WTC11 (cell line): ENCODE results near the gene STXBP2. TPM values are rescaled to one million over a fixed set of nuclear protein-coding genes. Genes with fewer than 3 reads are reported as not detected.

ENCODE experiments used
- ATF1 ChIP-seq: sonication (generic); formaldehyde crosslinking; IDR thresholded peaks from 2 replicates; pipeline ENCODE4 v1.8.1; 2023; ENCODE audit warnings: mild to moderate bottlenecking, moderate library complexity, missing genetic modification reagents
- ATF6 ChIP-seq: sonication (generic); formaldehyde crosslinking; IDR thresholded peaks from 2 replicates; pipeline ENCODE4 v1.8.1; 2023; ENCODE audit warnings: mild to moderate bottlenecking, missing genetic modification reagents
- E2F1 ChIP-seq: sonication (generic); formaldehyde crosslinking; IDR thresholded peaks from 2 replicates; pipeline ENCODE4 v1.8.0; 2022; ENCODE audit warnings: mild to moderate bottlenecking, missing genetic modification reagents
- FOXP4 ChIP-seq: sonication (generic); formaldehyde crosslinking; IDR thresholded peaks from 2 replicates; pipeline ENCODE4 v1.8.0; 2022; ENCODE audit warnings: mild to moderate bottlenecking, missing genetic modification reagents
- GTF2I ChIP-seq: fragments of 250-450 bp; sonication (Bioruptor Pico); conservative IDR thresholded peaks from 2 replicates; pipeline ENCODE4 v1.4.0; 2021; ENCODE audit warnings: mild to moderate bottlenecking
- IRF2 ChIP-seq: sonication (generic); formaldehyde crosslinking; IDR thresholded peaks from 2 replicates; pipeline ENCODE4 v1.8.0; 2022; ENCODE audit warnings: low read depth, missing genetic modification reagents, borderline replicate concordance
- MYBL2 ChIP-seq: sonication (generic); formaldehyde crosslinking; IDR thresholded peaks from 2 replicates; pipeline ENCODE4 v1.8.1; 2023; ENCODE audit warnings: mild to moderate bottlenecking, moderate library complexity, missing genetic modification reagents
- NFE2L1 ChIP-seq: sonication (generic); formaldehyde crosslinking; IDR thresholded peaks from 2 replicates; pipeline ENCODE4 v1.8.1; 2023; ENCODE audit warnings: missing genetic modification reagents
- NR1H2 ChIP-seq: sonication (generic); formaldehyde crosslinking; IDR thresholded peaks from 2 replicates; pipeline ENCODE4 v1.9.0; 2021; ENCODE audit warnings: mild to moderate bottlenecking, moderate library complexity, missing genetic modification reagents
- NR2C2 ChIP-seq: sonication (generic); formaldehyde crosslinking; IDR thresholded peaks from 2 replicates; pipeline ENCODE4 v1.8.0; 2022; ENCODE audit warnings: mild to moderate bottlenecking, missing genetic modification reagents
- RELA ChIP-seq: sonication (generic); formaldehyde crosslinking; IDR thresholded peaks from 2 replicates; pipeline ENCODE4 v1.8.1; 2022; ENCODE audit warnings: missing genetic modification reagents, mild to moderate bottlenecking, borderline replicate concordance
- RORB ChIP-seq: fragments of 250-450 bp; sonication (Bioruptor Pico); IDR thresholded peaks from 2 replicates; pipeline ENCODE4 v1.9.0; 2021; ENCODE audit warnings: mild to moderate bottlenecking
- SMAD4 ChIP-seq: sonication (generic); formaldehyde crosslinking; IDR thresholded peaks from 2 replicates; pipeline ENCODE4 v1.8.0; 2022; ENCODE audit warnings: mild to moderate bottlenecking, missing genetic modification reagents
- SOX15 ChIP-seq: fragments of 250-450 bp; sonication (Bioruptor Pico); IDR thresholded peaks from 2 replicates; pipeline ENCODE4 v1.9.0; 2021; ENCODE audit warnings: mild to moderate bottlenecking
- ZNF138 ChIP-seq: sonication (generic); formaldehyde crosslinking; conservative IDR thresholded peaks from 2 replicates; pipeline ENCODE4 v1.8.1; 2022; ENCODE audit warnings: mild to moderate bottlenecking, moderate library complexity, missing genetic modification reagents
- ZNF396 ChIP-seq: fragments of 250-450 bp; sonication (Bioruptor Pico); IDR thresholded peaks from 2 replicates; pipeline ENCODE4 v1.8.0; 2021; ENCODE audit warnings: mild to moderate bottlenecking, moderate library complexity, borderline replicate concordance
- ZNF423 ChIP-seq: fragments of 250-450 bp; sonication (Bioruptor Pico); IDR thresholded peaks from 2 replicates; pipeline ENCODE4 v2.1.2; 2022; ENCODE audit warnings: mild to moderate bottlenecking, moderate library complexity
- ZNF671 ChIP-seq: fragments of 250-450 bp; sonication (Bioruptor Pico); IDR thresholded peaks from 2 replicates; pipeline ENCODE4 v1.8.0; 2021; ENCODE audit warnings: mild to moderate bottlenecking
- total RNA-seq: library from RNA; stranded (reverse); gene quantifications from 3 replicates; pipeline ENCODE4 v1.2.3, GENCODE V29; 2021
- TF ChIP-seq, protein P1 (sequence below): fragments of 250-450 bp; sonication (Bioruptor Pico); IDR thresholded peaks from 2 replicates; pipeline ENCODE4 v1.9.0; 2021; ENCODE audit warnings: mild to moderate bottlenecking
- TF ChIP-seq, protein P2 (sequence below): sonication (generic); formaldehyde crosslinking; IDR thresholded peaks from 2 replicates; pipeline ENCODE4 v1.8.0; 2022; ENCODE audit warnings: missing genetic modification reagents
- TF ChIP-seq, protein P3 (sequence below): sonication (generic); formaldehyde crosslinking; conservative IDR thresholded peaks from 2 replicates; pipeline ENCODE4 v1.8.1; 2022; ENCODE audit warnings: mild to moderate bottlenecking, missing genetic modification reagents
- TF ChIP-seq, protein P4 (sequence below): sonication (generic); formaldehyde crosslinking; IDR thresholded peaks from 2 replicates; pipeline ENCODE4 v1.8.1; 2023; ENCODE audit warnings: mild to moderate bottlenecking, missing genetic modification reagents, moderate library complexity
- TF ChIP-seq, protein P5 (sequence below): sonication (generic); formaldehyde crosslinking; IDR thresholded peaks from 2 replicates; pipeline ENCODE4 v1.8.0; 2023; ENCODE audit warnings: missing genetic modification reagents, mild to moderate bottlenecking, borderline replicate concordance

STXBP2 gene
- total RNA-seq, 1 experiment from 2014 or later, result 68.9 TPM

DNA sequence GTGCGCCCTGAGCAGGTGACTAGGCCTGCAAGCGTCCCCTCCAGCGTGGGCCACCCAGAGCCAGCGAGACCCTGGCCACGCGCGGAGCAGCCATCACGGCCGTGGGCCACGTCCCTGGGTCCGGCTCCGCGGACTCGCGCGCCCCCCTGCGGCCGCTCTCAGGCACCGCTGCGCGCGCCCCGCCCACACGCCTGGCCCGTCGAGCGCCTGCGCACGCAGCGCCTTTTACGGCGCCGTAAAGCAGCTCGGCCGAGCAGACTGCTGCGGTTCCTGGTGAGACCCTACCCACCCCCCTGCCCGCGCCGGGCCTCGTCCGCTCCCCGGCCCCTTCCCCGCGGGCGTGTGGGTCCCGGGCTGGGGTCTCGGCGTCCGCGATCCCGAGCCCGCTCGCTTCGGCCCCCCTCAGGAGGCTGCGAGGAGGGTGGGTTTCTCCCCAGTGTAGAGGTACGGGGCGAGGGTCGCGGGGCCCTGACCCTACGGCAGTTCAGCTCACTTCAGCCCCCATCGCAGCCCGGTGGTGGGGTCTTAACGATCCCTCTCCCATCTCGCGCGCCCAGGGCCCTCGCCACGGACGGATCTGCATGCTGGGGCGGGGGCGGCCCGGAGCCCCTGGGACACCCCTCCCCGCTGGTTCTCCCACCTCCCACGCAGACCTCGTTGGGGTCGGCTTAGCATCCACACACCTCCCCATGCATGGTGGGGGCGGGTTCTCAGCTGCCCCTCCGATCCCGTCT is 43.9 kb downstream of the STXBP2 start, which contains the start of gene TRAPPC5 (continued):
- TF ChIP-seq ATF6 (CRISPR knock-in tag), result no peak
- no peak for TF ChIP-seq SMAD4 (CRISPR knock-in tag)
- no peak for TF ChIP-seq SOX15
- TF ChIP-seq RORB, result no peak
- TF ChIP-seq, protein P1, sequence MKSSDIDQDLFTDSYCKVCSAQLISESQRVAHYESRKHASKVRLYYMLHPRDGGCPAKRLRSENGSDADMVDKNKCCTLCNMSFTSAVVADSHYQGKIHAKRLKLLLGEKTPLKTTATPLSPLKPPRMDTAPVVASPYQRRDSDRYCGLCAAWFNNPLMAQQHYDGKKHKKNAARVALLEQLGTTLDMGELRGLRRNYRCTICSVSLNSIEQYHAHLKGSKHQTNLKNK (CRISPR knock-in tag), result no peak
- TF ChIP-seq NR2C2 (CRISPR knock-in tag), result no peak
- TF ChIP-seq, protein P2, sequence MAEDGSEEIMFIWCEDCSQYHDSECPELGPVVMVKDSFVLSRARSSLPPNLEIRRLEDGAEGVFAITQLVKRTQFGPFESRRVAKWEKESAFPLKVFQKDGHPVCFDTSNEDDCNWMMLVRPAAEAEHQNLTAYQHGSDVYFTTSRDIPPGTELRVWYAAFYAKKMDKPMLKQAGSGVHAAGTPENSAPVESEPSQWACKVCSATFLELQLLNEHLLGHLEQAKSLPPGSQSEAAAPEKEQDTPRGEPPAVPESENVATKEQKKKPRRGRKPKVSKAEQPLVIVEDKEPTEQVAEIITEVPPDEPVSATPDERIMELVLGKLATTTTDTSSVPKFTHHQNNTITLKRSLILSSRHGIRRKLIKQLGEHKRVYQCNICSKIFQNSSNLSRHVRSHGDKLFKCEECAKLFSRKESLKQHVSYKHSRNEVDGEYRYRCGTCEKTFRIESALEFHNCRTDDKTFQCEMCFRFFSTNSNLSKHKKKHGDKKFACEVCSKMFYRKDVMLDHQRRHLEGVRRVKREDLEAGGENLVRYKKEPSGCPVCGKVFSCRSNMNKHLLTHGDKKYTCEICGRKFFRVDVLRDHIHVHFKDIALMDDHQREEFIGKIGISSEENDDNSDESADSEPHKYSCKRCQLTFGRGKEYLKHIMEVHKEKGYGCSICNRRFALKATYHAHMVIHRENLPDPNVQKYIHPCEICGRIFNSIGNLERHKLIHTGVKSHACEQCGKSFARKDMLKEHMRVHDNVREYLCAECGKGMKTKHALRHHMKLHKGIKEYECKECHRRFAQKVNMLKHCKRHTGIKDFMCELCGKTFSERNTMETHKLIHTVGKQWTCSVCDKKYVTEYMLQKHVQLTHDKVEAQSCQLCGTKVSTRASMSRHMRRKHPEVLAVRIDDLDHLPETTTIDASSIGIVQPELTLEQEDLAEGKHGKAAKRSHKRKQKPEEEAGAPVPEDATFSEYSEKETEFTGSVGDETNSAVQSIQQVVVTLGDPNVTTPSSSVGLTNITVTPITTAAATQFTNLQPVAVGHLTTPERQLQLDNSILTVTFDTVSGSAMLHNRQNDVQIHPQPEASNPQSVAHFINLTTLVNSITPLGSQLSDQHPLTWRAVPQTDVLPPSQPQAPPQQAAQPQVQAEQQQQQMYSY (CRISPR knock-in tag), result no peak
- peak; percentile 34; the same call in 1 of the 2 replicates for TF ChIP-seq ATF1 (CRISPR knock-in tag)
- TF ChIP-seq ZNF423 (CRISPR knock-in tag), result no peak
- TF ChIP-seq ZNF396, result no peak
- no peak for TF ChIP-seq IRF2 (CRISPR knock-in tag)
- no peak for TF ChIP-seq MYBL2
- TF ChIP-seq, protein P3, sequence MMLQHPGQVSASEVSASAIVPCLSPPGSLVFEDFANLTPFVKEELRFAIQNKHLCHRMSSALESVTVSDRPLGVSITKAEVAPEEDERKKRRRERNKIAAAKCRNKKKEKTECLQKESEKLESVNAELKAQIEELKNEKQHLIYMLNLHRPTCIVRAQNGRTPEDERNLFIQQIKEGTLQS (CRISPR knock-in tag), result no peak
- no peak for TF ChIP-seq RELA (CRISPR knock-in tag)
- no peak for TF ChIP-seq NR1H2 (CRISPR knock-in tag)
- no peak for TF ChIP-seq ZNF138
- no peak for TF ChIP-seq ZNF671 (CRISPR knock-in tag)
- TF ChIP-seq, protein P4, sequence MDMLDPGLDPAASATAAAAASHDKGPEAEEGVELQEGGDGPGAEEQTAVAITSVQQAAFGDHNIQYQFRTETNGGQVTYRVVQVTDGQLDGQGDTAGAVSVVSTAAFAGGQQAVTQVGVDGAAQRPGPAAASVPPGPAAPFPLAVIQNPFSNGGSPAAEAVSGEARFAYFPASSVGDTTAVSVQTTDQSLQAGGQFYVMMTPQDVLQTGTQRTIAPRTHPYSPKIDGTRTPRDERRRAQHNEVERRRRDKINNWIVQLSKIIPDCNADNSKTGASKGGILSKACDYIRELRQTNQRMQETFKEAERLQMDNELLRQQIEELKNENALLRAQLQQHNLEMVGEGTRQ (CRISPR knock-in tag), result no peak; the same call in 1 of the 2 replicates
- TF ChIP-seq, protein P5, sequence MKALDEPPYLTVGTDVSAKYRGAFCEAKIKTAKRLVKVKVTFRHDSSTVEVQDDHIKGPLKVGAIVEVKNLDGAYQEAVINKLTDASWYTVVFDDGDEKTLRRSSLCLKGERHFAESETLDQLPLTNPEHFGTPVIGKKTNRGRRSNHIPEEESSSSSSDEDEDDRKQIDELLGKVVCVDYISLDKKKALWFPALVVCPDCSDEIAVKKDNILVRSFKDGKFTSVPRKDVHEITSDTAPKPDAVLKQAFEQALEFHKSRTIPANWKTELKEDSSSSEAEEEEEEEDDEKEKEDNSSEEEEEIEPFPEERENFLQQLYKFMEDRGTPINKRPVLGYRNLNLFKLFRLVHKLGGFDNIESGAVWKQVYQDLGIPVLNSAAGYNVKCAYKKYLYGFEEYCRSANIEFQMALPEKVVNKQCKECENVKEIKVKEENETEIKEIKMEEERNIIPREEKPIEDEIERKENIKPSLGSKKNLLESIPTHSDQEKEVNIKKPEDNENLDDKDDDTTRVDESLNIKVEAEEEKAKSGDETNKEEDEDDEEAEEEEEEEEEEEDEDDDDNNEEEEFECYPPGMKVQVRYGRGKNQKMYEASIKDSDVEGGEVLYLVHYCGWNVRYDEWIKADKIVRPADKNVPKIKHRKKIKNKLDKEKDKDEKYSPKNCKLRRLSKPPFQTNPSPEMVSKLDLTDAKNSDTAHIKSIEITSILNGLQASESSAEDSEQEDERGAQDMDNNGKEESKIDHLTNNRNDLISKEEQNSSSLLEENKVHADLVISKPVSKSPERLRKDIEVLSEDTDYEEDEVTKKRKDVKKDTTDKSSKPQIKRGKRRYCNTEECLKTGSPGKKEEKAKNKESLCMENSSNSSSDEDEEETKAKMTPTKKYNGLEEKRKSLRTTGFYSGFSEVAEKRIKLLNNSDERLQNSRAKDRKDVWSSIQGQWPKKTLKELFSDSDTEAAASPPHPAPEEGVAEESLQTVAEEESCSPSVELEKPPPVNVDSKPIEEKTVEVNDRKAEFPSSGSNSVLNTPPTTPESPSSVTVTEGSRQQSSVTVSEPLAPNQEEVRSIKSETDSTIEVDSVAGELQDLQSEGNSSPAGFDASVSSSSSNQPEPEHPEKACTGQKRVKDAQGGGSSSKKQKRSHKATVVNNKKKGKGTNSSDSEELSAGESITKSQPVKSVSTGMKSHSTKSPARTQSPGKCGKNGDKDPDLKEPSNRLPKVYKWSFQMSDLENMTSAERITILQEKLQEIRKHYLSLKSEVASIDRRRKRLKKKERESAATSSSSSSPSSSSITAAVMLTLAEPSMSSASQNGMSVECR (CRISPR knock-in tag), result peak; percentile 71; the same call in 1 of the 2 replicates
- TF ChIP-seq GTF2I (CRISPR knock-in tag), result no peak
- no peak for TF ChIP-seq E2F1
- no peak for TF ChIP-seq NFE2L1
- TF ChIP-seq FOXP4, result no peak
